ENCODE data around the gene GRIN2C. TPM values are rescaled to one million over a fixed set of nuclear protein-coding genes. Genes with fewer than 3 reads are reported as not detected.

GRIN2C gene
- total and polyA plus RNA-seq, 12 donors, result 0.42 to 16.4 (median 3.2) TPM

DNA sequence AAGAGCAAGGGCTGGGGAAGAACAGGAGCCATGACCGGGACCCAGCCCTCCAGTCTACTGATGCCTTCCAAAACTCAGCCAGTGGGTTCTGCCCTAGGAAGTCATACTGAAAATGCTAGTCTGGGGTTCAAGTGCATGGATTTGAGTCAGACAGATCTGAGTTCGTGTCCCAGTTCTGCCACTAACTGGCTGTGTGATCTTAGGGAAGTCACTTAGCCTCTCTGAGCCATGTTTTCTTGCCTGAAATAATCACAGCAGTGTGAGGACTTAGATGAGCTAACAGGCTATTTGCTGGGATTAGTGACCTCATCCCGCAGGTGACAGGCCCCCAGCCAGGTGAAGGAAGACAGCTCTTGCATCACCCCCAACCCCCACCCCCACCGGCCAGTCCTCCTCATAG, 4.4 kb downstream of the GRIN2C start:
- Histone ChIP-seq H3K27ac (peak overlapping the region in 1 of 5 donors; percentile 24), H3K27me3 (no peaks in the 10 kb centered on the region), H3K4me1 (replicated peaks in 1 of 2) (peaks cover 0 to 4% of the 10 kb centered on the region in 2 donors), H3K4me3 (no peak overlapping the region), H3K9me3 (replicated peaks in 1 of 3) (no peaks in the 10 kb centered on the region), H3K36me3 (replicated peaks in 1 of 2) (no peaks in the 10 kb centered on the region)
- intact Hi-C loops (cut with DNase I), result no loop called here
- TF ChIP-seq, protein P1, sequence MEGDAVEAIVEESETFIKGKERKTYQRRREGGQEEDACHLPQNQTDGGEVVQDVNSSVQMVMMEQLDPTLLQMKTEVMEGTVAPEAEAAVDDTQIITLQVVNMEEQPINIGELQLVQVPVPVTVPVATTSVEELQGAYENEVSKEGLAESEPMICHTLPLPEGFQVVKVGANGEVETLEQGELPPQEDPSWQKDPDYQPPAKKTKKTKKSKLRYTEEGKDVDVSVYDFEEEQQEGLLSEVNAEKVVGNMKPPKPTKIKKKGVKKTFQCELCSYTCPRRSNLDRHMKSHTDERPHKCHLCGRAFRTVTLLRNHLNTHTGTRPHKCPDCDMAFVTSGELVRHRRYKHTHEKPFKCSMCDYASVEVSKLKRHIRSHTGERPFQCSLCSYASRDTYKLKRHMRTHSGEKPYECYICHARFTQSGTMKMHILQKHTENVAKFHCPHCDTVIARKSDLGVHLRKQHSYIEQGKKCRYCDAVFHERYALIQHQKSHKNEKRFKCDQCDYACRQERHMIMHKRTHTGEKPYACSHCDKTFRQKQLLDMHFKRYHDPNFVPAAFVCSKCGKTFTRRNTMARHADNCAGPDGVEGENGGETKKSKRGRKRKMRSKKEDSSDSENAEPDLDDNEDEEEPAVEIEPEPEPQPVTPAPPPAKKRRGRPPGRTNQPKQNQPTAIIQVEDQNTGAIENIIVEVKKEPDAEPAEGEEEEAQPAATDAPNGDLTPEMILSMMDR (IDR thresholded peaks at IDR 0.05), result no peak
- TF ChIP-seq POLR2A (IDR thresholded peaks at IDR 0.05), result no peak
- WGBS, 4 donors, result 84 to 92% (median 86%) methylated on average over 2 to 4 of the region's 4 CpGs
- no peak for DNase-seq

DNA sequence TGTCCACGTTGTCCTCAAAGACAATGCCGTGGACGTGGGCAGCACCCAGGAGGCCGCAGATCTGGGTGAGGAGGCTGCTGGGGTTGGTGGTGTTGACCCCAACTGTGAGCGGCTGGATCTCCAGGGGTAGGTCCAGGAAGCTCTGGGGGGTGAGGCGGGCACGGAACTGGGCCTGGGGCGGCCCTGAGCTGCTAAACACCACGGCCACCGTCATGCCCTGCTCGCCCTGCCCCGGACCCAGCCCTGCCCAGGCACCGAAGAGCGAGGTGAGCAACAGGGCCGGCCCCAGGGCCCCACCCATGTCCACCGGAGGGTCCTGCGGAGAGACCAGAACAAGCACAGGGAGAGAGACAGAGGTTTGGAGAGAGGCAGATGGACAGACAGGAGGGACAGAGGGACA, 4.9 kb downstream of the GRIN2C start:
- no peak for DNase-seq
- Histone ChIP-seq H3K27me3 (no peaks in the 10 kb centered on the region), H3K36me3 (replicated peaks in 1 of 2) (no peaks in the 10 kb centered on the region), H3K4me3 (no peak overlapping the region), H3K9me3 (replicated peaks in 1 of 3) (no peaks in the 10 kb centered on the region), H3K27ac (no peak overlapping the region), H3K4me1 (replicated peaks in 1 of 2) (no peaks in the 10 kb centered on the region)
- intact Hi-C loops (cut with DNase I), result no loop called here
- WGBS, 4 donors, result 83 to 90% (median 87%) methylated on average over 10 to 17 of the region's 17 CpGs
- no peak for TF ChIP-seq POLR2A (IDR thresholded peaks at IDR 0.05)
- TF ChIP-seq, protein P1 (IDR thresholded peaks at IDR 0.05), result no peak

DNA sequence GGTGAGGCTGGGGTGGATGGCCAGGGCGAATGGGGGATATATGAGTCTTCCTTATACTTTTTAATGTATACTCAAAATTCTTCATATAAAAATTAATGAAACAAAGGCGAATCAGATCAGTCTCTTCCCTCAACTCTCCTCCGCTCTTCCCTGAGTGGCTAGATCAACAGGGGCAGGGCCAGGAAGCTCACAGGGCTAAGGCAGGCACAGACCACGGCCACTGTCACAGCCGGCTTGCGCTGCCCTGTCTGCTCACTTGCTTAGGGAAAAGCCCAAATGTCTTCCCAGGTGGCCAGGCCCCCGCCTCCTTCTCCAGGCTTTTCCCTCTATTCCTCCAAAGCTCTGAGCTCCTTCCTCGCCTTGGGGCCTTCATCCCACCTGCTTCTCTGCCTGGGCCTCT, 6.0 kb downstream of the GRIN2C start:
- whole genome bisulfite sequencing, 4 donors, result 71 to 88% (median 84%) methylated on average over 8 of the region's 8 CpGs
- no peak overlapping the region for H3K4me3 ChIP-seq
- no peaks in the 10 kb centered on the region for H3K9me3 ChIP-seq (replicated peaks in 1 of 3)
- H3K4me1 ChIP-seq (replicated peaks in 1 of 2), result no peaks in the 10 kb centered on the region
- H3K36me3 ChIP-seq (replicated peaks in 1 of 2), result no peaks in the 10 kb centered on the region
- TF ChIP-seq, protein P1 (IDR thresholded peaks at IDR 0.05), result no peak
- no peak for TF ChIP-seq POLR2A (IDR thresholded peaks at IDR 0.05)
- no peaks in the 10 kb centered on the region for H3K27me3 ChIP-seq
- no peak overlapping the region for H3K27ac ChIP-seq
- no peak for DNase-seq
- intact Hi-C loops (cut with DNase I), result no loop called here

DNA sequence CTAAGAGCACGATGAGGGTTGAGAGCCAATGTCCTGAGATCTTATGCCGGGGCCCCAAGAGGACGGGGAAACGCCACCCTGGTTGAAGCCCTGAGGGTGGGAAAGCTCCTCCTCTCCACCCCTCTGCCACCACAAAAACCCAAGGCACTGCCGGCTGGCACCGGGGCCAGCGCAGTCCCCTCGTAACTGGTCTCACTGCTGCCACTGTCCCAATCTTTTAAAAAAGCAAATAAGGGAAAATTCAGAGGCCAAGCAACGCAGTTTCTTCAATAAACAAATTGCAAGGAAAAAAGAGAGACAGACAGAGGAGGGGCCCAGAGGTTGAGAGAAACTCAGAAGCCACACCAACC, 6.7 kb downstream of the GRIN2C start:
- no peaks in the 10 kb centered on the region for H3K27me3 ChIP-seq
- H3K9me3 ChIP-seq (replicated peaks in 1 of 3), result no peaks in the 10 kb centered on the region
- DNase-seq, result no peak
- no peak for TF ChIP-seq POLR2A (IDR thresholded peaks at IDR 0.05)
- TF ChIP-seq, protein P1 (IDR thresholded peaks at IDR 0.05), result no peak
- H3K27ac ChIP-seq, result no peak overlapping the region
- H3K4me1 ChIP-seq (replicated peaks in 1 of 2), result no peaks in the 10 kb centered on the region
- H3K4me3 ChIP-seq, result no peak overlapping the region
- WGBS, 4 donors, result 28 to 47% (median 40%) methylated on average over 6 to 9 of the region's 9 CpGs
- H3K36me3 ChIP-seq (replicated peaks in 1 of 2), result no peaks in the 10 kb centered on the region
- intact Hi-C loops (cut with DNase I), result no loop called here
